ENCODE data around the gene APOLD1.
"Not testable (repeated sequence)": the region's sequence is repeated elsewhere in the genome, so short reads cannot be mapped to it uniquely, and the experiment has no call there.

Gene APOLD1

GRCh38 chr12:12786706-12787601 lies 1.5 kb downstream of the APOLD1 start:
- peak; percentile 88 for DNase-seq

GRCh38 chr12:12788131-12788530 lies 2.7 kb downstream of the APOLD1 start:
- no peak for DNase-seq

GRCh38 chr12:12788675-12789368 lies 3.4 kb downstream of the APOLD1 start:
- peak; percentile 94 for DNase-seq

GRCh38 chr12:12790956-12791355 lies 5.5 kb downstream of the APOLD1 start:
- no peak for DNase-seq

GRCh38 chr12:12791756-12792369 lies 6.4 kb downstream of the APOLD1 start:
- no peak for DNase-seq

GRCh38 chr12:12792421-12792820 lies 7.0 kb downstream of the APOLD1 start:
- no peak for DNase-seq

- DNase-seq = no peak
These were observed 9.2 kb downstream of the APOLD1 start for GRCh38 chr12:12794686-12795085.

GRCh38 chr12:12796171-12796570 lies 10.7 kb downstream of the APOLD1 start:
- DNase-seq = no peak

GRCh38 chr12:12796928-12797793 lies 11.7 kb downstream of the APOLD1 start:
- DNase-seq = no peak

- DNase-seq = no peak
These were observed 12.3 kb downstream of the APOLD1 start for GRCh38 chr12:12797794-12798152.

- DNase-seq = no peak
These were observed 13.0 kb downstream of the APOLD1 start for GRCh38 chr12:12798480-12798879.

GRCh38 chr12:12799163-12799920 lies 13.9 kb downstream of the APOLD1 start:
- DNase-seq = no peak

- no peak for DNase-seq
These were observed 15.1 kb downstream of the APOLD1 start for GRCh38 chr12:12800406-12801180.

- DNase-seq = not testable (repeated sequence)
These were observed 16.2 kb downstream of the APOLD1 start for GRCh38 chr12:12801656-12802055.

- DNase-seq = peak; percentile 73
These were observed 17.7 kb downstream of the APOLD1 start for GRCh38 chr12:12803186-12803585.

GRCh38 chr12:12804011-12804410 lies 18.6 kb downstream of the APOLD1 start:
- no peak for DNase-seq

GRCh38 chr12:12804432-12804886 lies 19.0 kb downstream of the APOLD1 start:
- DNase-seq = no peak

- DNase-seq = peak; percentile 63
These were observed 21.5 kb downstream of the APOLD1 start for GRCh38 chr12:12806784-12807516.

- not testable (repeated sequence) for DNase-seq
These were observed 22.1 kb downstream of the APOLD1 start for GRCh38 chr12:12807517-12807903.

GRCh38 chr12:12807970-12808702 lies 22.7 kb downstream of the APOLD1 start:
- no peak for DNase-seq

Data from hematopoietic multipotent progenitor cell treated with erythropoietin and hydrocortisone succinate and interleukin-3 and kit ligand, for 4 days (in vitro differentiated cells).